Uterus (tissue), 2 donors: Measurements from ENCODE around the gene EVPLL.

Experiments used
- POLR2A ChIP-seq, 2 donors: fragments of 450-650 bp; IDR thresholded peaks; one replicate each; pipeline ENCODE4 v1.6.1; 2016; ENCODE audit warnings: antibody characterized with exemption in 2 of 2, mild to moderate bottlenecking in 1 of 2, moderate library complexity in 1 of 2
- TF ChIP-seq, protein P1 (sequence below), 4 experiments: fragments of 200-600 bp in 2 of 4; fragments of 450-650 bp in 2 of 4; sonication (generic) in 2 of 4; IDR thresholded peaks; one replicate each; pipeline ENCODE4 v1.5.1; 2016 to 2019; ENCODE audit warnings: antibody characterized with exemption in 4 of 4, mild to moderate bottlenecking in 2 of 4, moderate library complexity in 1 of 4

DNA sequence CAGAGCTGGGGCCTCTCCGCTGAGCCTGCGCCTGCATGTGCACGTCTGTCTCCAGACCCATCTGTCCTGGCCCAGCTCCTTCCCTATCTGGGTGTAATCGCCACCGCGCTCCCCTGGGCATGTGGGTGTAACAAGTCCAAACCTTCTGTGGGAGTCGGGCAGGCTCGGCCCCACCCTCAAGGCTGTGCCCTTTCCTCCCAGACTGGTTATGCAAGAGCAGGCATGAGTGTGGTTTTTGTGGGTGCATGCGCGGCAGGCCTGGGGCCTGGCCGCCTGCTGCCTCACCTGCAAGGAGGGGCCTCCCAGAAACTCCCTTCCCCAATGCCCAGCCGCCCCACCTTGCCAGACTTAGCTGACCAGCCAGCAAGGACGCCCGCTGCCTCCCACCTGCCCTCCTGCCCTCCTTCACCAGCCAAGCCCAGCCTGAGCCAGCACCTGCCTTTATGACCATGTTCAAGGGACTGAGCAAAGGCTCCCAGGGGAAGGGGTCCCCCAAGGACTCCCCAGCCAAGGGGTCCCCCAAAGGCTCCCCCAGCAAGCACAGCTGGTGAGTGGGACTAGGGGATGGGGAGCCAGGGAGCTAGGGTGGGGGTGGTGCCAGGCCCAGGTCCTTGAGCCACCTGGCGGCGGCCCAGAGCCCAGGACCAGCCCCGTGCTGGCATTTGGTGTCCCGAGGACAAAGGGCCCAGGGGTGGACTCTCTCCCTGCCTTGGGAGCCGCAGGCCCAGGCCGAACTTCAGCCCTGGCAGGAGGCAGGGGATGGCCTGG lies at the start of gene EVPLL:
- no peak for TF ChIP-seq POLR2A (IDR thresholded peaks at IDR 0.05)
- TF ChIP-seq, protein P1, sequence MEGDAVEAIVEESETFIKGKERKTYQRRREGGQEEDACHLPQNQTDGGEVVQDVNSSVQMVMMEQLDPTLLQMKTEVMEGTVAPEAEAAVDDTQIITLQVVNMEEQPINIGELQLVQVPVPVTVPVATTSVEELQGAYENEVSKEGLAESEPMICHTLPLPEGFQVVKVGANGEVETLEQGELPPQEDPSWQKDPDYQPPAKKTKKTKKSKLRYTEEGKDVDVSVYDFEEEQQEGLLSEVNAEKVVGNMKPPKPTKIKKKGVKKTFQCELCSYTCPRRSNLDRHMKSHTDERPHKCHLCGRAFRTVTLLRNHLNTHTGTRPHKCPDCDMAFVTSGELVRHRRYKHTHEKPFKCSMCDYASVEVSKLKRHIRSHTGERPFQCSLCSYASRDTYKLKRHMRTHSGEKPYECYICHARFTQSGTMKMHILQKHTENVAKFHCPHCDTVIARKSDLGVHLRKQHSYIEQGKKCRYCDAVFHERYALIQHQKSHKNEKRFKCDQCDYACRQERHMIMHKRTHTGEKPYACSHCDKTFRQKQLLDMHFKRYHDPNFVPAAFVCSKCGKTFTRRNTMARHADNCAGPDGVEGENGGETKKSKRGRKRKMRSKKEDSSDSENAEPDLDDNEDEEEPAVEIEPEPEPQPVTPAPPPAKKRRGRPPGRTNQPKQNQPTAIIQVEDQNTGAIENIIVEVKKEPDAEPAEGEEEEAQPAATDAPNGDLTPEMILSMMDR (IDR thresholded peaks at IDR 0.05), result no peak
